ENCODE results near the gene NEK9.

Gene NEK9

DNA sequence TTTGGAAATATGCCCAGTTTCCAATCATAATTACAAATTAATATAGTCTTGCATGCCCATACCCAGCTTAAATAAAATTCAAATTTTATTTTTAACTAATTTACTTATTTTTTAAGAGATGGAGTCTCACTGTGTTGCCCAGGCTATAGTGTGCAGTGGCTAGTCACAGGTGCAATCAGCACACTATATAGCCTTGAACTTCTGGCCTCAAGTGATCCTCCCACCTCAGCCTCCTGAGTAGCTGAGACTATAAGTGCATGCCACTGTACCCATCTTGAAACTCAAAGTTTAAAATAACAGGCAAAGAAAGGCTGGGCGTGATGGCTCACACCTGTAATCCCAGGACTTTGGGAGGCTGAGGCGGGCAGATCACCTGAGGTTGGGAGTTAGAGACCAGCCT is 85.9 kb downstream of the NEK9 start:
- TF ChIP-seq, protein P1, sequence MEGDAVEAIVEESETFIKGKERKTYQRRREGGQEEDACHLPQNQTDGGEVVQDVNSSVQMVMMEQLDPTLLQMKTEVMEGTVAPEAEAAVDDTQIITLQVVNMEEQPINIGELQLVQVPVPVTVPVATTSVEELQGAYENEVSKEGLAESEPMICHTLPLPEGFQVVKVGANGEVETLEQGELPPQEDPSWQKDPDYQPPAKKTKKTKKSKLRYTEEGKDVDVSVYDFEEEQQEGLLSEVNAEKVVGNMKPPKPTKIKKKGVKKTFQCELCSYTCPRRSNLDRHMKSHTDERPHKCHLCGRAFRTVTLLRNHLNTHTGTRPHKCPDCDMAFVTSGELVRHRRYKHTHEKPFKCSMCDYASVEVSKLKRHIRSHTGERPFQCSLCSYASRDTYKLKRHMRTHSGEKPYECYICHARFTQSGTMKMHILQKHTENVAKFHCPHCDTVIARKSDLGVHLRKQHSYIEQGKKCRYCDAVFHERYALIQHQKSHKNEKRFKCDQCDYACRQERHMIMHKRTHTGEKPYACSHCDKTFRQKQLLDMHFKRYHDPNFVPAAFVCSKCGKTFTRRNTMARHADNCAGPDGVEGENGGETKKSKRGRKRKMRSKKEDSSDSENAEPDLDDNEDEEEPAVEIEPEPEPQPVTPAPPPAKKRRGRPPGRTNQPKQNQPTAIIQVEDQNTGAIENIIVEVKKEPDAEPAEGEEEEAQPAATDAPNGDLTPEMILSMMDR (IDR thresholded peaks at IDR 0.05; ENCODE audit: low read depth, low read length): no peak
- no peak for DNase-seq (ENCODE audit: low read depth in 2 of 2)
- no peak overlapping the region for H3K4me3 ChIP-seq (replicated peaks in 1 of 2; ENCODE audit: low read depth in 2 of 2, low read length in 2 of 2)

DNA sequence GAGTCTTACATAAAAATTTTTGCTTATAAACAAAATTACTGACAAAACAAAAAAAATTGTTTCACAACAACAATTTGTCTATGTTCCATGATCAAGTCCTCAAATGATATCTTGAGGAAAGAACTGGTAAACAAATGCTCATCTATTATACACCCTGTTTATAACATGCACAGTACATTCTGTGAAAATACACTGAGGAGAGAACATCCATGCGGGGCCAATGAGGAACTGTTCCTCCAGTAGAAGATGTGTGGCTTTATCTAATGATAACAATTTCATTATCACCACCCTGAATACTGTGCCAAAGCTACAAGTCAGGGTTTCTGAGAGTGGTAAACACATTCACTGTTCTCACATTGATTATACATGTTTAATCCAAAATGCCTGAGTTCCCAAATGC is 86.3 kb downstream of the NEK9 start:
- TF ChIP-seq, protein P1 (IDR thresholded peaks at IDR 0.05; ENCODE audit: low read depth, low read length): no peak
- no peak for DNase-seq (ENCODE audit: low read depth in 2 of 2)
- no peak overlapping the region for H3K4me3 ChIP-seq (replicated peaks in 1 of 2; ENCODE audit: low read depth in 2 of 2, low read length in 2 of 2)

DNA sequence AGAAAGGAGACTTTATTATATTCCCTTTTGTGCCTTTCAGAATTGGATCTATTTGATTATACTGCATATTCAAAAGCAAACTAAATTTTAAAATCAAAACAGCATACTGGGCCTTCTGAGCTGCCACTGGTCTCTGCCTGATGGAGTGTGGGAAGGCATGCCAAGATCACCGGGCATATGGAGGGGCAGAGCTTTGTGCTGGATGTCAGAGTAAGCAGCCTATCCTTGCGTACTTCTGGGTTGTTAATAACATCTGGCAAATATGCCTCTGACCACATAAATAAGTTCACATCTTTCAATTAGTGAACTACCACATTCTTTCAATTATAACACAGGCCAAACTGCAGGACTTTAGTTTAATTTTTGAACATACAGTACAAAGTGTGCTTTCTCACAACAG is 93.9 kb downstream of the NEK9 start:
- H3K4me3 ChIP-seq (replicated peaks in 1 of 2; ENCODE audit: low read depth in 2 of 2, low read length in 2 of 2): no peak overlapping the region
- DNase-seq (ENCODE audit: low read depth in 2 of 2): no peak
- TF ChIP-seq, protein P1 (IDR thresholded peaks at IDR 0.05; ENCODE audit: low read depth, low read length): no peak

DNA sequence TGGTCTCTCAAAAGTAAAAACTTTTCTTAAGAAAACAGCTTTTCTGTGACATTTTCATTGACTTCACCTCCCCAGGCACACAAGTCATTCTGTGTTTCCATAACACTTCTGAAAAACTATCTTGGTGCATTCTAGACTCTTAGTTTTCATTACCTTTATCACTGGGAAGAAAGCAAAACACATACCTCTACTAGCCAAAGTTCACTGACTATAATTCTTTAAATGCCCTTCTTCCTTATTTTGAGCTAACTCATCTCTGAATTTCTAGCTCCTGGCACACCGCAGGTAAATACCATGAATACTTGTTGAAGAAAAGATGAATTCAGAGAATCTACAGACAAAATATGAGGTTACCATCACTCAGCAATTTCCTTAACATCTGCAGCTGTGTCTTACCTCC is 96.7 kb downstream of the NEK9 start:
- no peak overlapping the region for H3K4me3 ChIP-seq (replicated peaks in 1 of 2; ENCODE audit: low read depth in 2 of 2, low read length in 2 of 2)
- TF ChIP-seq, protein P1 (IDR thresholded peaks at IDR 0.05; ENCODE audit: low read depth, low read length): no peak
- no peak for DNase-seq (ENCODE audit: low read depth in 2 of 2)
